ENCODE results near the gene MFSD6. TPM values are rescaled to one million over a fixed set of nuclear protein-coding genes. Genes with fewer than 3 reads are reported as not detected.

MFSD6 gene
- polyA plus RNA-seq, 2 of the 4 experiments (the other 2 are of a cell fraction) = 14.3 to 41.3 TPM

- TF ChIP-seq MAFK (IDR thresholded peaks at IDR 0.05; ENCODE audit: partially characterized antibody) (no peak), NPAS2 (CRISPR knock-in tag; IDR thresholded peaks at IDR 0.05; ENCODE audit: borderline replicate concordance) (no peak), HOXB5 (CRISPR knock-in tag; IDR thresholded peaks at IDR 0.05) (no peak), MAZ (IDR thresholded peaks at IDR 0.05; ENCODE audit: borderline replicate concordance, low read depth, low read length) (no peak), RAD21 (conservative IDR thresholded peaks at IDR 0.05 in 1 of 2, IDR thresholded peaks at IDR 0.05 in 1 of 2) (no peak)
Observed at GRCh38 chr2:190452433-190452832, 44.3 kb downstream of the MFSD6 start (continued).

DNA sequence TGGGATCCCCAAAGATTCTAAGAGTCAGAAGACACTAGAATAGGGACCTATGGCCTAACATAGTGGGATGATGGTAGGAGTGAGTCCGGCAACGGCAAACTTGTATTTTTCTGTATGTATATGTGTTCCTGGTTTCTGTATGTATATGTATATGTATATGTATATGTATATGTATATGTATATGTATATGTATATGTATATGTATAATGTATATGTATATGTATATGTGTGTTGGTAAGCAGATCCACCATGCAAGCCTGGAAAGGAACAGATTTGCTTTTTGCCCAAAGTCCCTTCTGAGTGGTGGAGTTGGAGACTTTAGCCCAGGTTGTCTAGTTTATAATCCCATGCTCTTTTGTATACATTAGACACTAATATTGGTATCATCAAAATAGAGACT lies 46.6 kb downstream of the MFSD6 start:
- H3K9me3 ChIP-seq = no peaks in the 10 kb centered on the region
- TF ChIP-seq RARB (CRISPR knock-in tag; IDR thresholded peaks at IDR 0.05) = no peak
- TF ChIP-seq, protein P1, sequence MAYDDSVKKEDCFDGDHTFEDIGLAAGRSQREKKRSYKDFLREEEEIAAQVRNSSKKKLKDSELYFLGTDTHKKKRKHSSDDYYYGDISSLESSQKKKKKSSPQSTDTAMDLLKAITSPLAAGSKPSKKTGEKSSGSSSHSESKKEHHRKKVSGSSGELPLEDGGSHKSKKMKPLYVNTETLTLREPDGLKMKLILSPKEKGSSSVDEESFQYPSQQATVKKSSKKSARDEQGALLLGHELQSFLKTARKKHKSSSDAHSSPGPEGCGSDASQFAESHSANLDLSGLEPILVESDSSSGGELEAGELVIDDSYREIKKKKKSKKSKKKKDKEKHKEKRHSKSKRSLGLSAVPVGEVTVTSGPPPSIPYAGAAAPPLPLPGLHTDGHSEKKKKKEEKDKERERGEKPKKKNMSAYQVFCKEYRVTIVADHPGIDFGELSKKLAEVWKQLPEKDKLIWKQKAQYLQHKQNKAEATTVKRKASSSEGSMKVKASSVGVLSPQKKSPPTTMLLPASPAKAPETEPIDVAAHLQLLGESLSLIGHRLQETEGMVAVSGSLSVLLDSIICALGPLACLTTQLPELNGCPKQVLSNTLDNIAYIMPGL (CRISPR knock-in tag; IDR thresholded peaks at IDR 0.05; ENCODE audit: borderline replicate concordance) = no peak
- no peak for TF ChIP-seq JUN (IDR thresholded peaks at IDR 0.05)
- no peak for TF ChIP-seq KDM1A (IDR thresholded peaks at IDR 0.05; ENCODE audit: low read depth)
- TF ChIP-seq, protein P2, sequence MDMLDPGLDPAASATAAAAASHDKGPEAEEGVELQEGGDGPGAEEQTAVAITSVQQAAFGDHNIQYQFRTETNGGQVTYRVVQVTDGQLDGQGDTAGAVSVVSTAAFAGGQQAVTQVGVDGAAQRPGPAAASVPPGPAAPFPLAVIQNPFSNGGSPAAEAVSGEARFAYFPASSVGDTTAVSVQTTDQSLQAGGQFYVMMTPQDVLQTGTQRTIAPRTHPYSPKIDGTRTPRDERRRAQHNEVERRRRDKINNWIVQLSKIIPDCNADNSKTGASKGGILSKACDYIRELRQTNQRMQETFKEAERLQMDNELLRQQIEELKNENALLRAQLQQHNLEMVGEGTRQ (IDR thresholded peaks at IDR 0.05) = no peak
- TF ChIP-seq HOXB13 (CRISPR knock-in tag; IDR thresholded peaks at IDR 0.05; ENCODE audit: low read depth) = no peak
- no peak for TF ChIP-seq ZC3H11A (IDR thresholded peaks at IDR 0.05)
- no peak for TF ChIP-seq CEBPB (IDR thresholded peaks at IDR 0.05)
- CTCF ChIA-PET = no interaction called here
- H3K27ac ChIP-seq = no peak overlapping the region
- DNase-seq (ENCODE audit: low read depth in 1 of 2, low spot score in 1 of 2) (no peak), FAIRE-seq (no peak), ATAC-seq (no peak)
- peaks cover 3% of the 10 kb centered on the region; the same call in 1 of the 3 replicates for H3K4me1 ChIP-seq
- WGBS (ENCODE audit: missing lambda C conversion rate) = 93% methylated on average over 2 of the region's 2 CpGs
- H3K4me2 ChIP-seq = no peak overlapping the region
- POLR2A ChIA-PET = no interaction called here
- no peak overlapping the region for H3K4me3 ChIP-seq

DNA sequence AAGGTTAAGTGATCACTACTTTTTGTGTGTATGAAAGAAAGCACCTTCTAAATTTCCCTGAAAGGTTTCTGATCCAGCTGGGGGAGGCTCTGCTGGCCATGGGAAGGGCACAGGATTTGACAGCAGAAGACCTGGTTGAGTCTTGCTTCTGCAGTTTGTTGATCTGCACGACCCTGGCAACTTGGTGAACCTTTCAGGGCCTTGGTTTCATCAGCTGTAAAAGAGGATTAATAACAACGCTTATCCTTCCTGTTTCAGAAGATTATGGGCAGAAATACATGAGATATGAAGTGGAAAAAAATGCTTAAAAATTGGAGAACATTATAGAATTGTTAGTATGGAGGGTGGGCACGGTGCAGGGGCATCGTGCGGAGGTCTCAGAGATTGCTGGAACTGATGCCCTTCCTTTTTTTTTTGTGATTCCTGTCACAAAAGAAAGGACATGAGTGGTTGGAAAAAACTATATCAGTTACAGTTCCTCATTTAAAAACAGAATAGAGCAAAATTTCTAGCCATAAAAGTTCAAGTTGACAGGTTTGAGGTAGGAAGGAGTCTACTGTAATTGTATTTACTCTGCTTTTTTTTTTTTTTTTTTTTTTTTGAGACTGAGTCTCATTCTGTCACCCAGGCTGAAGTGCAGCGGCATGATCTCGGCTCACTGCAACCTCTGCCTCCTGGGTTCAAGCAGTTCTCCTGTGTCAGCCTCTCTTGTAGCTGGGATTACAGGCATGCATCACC lies 47.4 kb downstream of the MFSD6 start:
- ChIA-PET CTCF (no interaction called here), POLR2A (no interaction called here)
- no peak for FAIRE-seq

More for the DNA sequence above, 47.4 kb downstream of the MFSD6 start:
- TF ChIP-seq SREBF2 (IDR thresholded peaks at IDR 0.05) (no peak), MYC (IDR thresholded peaks at IDR 0.05; ENCODE audit: borderline replicate concordance, low read length) (no peak), NPAS2 (CRISPR knock-in tag; IDR thresholded peaks at IDR 0.05; ENCODE audit: borderline replicate concordance) (no peak), FOSL2 (IDR thresholded peaks at IDR 0.05) (no peak), FOSL2 (CRISPR knock-in tag; IDR thresholded peaks at IDR 0.05) (no peak), ZC3H11A (IDR thresholded peaks at IDR 0.05) (no peak), ZFP36 (IDR thresholded peaks at IDR 0.05; ENCODE audit: borderline replicate concordance, partially characterized antibody) (no peak), ELK1 (IDR thresholded peaks at IDR 0.05; ENCODE audit: low read depth, low read length) (no peak), POLR2A (IDR thresholded peaks at IDR 0.05; ENCODE audit: low read length) (no peak), PHF8 (IDR thresholded peaks at IDR 0.05; ENCODE audit: borderline replicate concordance, low read depth) (no peak), TFCP2L1 (CRISPR knock-in tag; IDR thresholded peaks at IDR 0.05) (no peak), HDAC2 (IDR thresholded peaks at IDR 0.05) (no peak)
- TF ChIP-seq, protein P3, sequence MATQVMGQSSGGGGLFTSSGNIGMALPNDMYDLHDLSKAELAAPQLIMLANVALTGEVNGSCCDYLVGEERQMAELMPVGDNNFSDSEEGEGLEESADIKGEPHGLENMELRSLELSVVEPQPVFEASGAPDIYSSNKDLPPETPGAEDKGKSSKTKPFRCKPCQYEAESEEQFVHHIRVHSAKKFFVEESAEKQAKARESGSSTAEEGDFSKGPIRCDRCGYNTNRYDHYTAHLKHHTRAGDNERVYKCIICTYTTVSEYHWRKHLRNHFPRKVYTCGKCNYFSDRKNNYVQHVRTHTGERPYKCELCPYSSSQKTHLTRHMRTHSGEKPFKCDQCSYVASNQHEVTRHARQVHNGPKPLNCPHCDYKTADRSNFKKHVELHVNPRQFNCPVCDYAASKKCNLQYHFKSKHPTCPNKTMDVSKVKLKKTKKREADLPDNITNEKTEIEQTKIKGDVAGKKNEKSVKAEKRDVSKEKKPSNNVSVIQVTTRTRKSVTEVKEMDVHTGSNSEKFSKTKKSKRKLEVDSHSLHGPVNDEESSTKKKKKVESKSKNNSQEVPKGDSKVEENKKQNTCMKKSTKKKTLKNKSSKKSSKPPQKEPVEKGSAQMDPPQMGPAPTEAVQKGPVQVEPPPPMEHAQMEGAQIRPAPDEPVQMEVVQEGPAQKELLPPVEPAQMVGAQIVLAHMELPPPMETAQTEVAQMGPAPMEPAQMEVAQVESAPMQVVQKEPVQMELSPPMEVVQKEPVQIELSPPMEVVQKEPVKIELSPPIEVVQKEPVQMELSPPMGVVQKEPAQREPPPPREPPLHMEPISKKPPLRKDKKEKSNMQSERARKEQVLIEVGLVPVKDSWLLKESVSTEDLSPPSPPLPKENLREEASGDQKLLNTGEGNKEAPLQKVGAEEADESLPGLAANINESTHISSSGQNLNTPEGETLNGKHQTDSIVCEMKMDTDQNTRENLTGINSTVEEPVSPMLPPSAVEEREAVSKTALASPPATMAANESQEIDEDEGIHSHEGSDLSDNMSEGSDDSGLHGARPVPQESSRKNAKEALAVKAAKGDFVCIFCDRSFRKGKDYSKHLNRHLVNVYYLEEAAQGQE (IDR thresholded peaks at IDR 0.05) = no peak
- TF ChIP-seq, protein P4, sequence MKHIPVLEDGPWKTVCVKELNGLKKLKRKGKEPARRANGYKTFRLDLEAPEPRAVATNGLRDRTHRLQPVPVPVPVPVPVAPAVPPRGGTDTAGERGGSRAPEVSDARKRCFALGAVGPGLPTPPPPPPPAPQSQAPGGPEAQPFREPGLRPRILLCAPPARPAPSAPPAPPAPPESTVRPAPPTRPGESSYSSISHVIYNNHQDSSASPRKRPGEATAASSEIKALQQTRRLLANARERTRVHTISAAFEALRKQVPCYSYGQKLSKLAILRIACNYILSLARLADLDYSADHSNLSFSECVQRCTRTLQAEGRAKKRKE (CRISPR knock-in tag; IDR thresholded peaks at IDR 0.05; ENCODE audit: low read depth) = no peak
- DNase-seq (ENCODE audit: low read depth in 1 of 2, low spot score in 1 of 2) (no peak), ATAC-seq (no peak)
- no peak overlapping the region for H3K4me2 ChIP-seq
- H3K27ac ChIP-seq = no peak overlapping the region
- no peaks in the 10 kb centered on the region for H3K9me3 ChIP-seq
- WGBS (ENCODE audit: missing lambda C conversion rate) = 91% methylated on average over 7 of the region's 7 CpGs
- peaks cover 3% of the 10 kb centered on the region; the same call in 1 of the 3 replicates for H3K4me1 ChIP-seq
- no peak overlapping the region for H3K4me3 ChIP-seq
